ENCODE data around the gene RERE. TPM values are rescaled to one million over a fixed set of nuclear protein-coding genes. Genes with fewer than 3 reads are reported as not detected.
A peak's percentile ranks its signal among the peaks of the same experiment; 100 is the strongest.

RERE gene
- total RNA-seq, 1 donor from 2014 or later = 252 TPM

DNA sequence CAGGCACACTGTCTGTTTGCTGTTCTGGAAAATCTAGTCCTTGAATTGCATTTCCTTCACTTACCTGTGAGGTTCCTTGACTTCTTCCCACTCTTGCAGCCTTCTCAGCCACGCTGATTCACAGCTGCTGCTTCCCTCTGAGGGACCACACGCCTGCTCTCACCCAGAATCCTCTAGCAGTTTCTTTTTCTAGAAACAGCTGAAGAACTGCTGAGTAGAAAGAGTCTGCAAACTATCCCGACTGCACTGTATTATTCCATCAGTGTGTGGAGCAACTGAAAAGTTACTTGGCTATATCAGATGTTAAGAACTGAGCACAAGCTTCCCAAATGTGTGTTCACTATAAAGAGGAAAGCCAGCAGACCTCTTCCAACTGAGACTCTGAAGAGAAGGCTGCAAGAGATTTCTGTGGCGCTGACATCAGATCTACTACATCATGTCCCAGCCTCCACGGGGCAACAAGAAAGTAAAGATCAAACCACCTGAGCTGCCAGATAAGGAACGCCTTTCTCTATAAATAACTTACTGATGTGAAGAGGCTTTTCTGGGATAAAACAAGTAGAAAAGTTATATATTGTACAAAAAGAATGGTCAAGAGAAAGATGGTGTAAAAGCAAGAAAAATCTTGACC lies 226.6 kb downstream of the RERE start:
- DNase-seq = no peak
- Mint-ChIP-seq H3K4me1 (ENCODE audit: low read depth, unreplicated experiment) (peaks cover 62% of the 10 kb centered on the region), H3K36me3 (ENCODE audit: unreplicated experiment) (peaks cover 8% of the 10 kb centered on the region), H3K4me3 (ENCODE audit: unreplicated experiment) (no peak overlapping the region), H3K27ac (ENCODE audit: unreplicated experiment) (no peak overlapping the region), H3K27me3 (ENCODE audit: unreplicated experiment) (peaks cover 17% of the 10 kb centered on the region), H3K9me3 (ENCODE audit: unreplicated experiment) (peaks cover 6% of the 10 kb centered on the region)
- TF ChIP-seq, protein P1, sequence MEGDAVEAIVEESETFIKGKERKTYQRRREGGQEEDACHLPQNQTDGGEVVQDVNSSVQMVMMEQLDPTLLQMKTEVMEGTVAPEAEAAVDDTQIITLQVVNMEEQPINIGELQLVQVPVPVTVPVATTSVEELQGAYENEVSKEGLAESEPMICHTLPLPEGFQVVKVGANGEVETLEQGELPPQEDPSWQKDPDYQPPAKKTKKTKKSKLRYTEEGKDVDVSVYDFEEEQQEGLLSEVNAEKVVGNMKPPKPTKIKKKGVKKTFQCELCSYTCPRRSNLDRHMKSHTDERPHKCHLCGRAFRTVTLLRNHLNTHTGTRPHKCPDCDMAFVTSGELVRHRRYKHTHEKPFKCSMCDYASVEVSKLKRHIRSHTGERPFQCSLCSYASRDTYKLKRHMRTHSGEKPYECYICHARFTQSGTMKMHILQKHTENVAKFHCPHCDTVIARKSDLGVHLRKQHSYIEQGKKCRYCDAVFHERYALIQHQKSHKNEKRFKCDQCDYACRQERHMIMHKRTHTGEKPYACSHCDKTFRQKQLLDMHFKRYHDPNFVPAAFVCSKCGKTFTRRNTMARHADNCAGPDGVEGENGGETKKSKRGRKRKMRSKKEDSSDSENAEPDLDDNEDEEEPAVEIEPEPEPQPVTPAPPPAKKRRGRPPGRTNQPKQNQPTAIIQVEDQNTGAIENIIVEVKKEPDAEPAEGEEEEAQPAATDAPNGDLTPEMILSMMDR (IDR thresholded peaks at IDR 0.05; ENCODE audit: partially characterized antibody, unreplicated experiment) = no peak

GRCh38 chr1:8589571-8589970 lies 227.9 kb downstream of the RERE start:
- TF ChIP-seq, protein P1 (IDR thresholded peaks at IDR 0.05; ENCODE audit: partially characterized antibody, unreplicated experiment) = no peak
- peak overlapping the region; percentile 44 for H3K27ac Mint-ChIP-seq (ENCODE audit: unreplicated experiment)
- peaks cover 63% of the 10 kb centered on the region for H3K4me1 Mint-ChIP-seq (ENCODE audit: low read depth, unreplicated experiment)
- DNase-seq = no peak
- no peak overlapping the region for H3K4me3 Mint-ChIP-seq (ENCODE audit: unreplicated experiment)
- peaks cover 17% of the 10 kb centered on the region for H3K27me3 Mint-ChIP-seq (ENCODE audit: unreplicated experiment)
- peaks cover 6% of the 10 kb centered on the region for H3K9me3 Mint-ChIP-seq (ENCODE audit: unreplicated experiment)
- peaks cover 8% of the 10 kb centered on the region for H3K36me3 Mint-ChIP-seq (ENCODE audit: unreplicated experiment)

DNA sequence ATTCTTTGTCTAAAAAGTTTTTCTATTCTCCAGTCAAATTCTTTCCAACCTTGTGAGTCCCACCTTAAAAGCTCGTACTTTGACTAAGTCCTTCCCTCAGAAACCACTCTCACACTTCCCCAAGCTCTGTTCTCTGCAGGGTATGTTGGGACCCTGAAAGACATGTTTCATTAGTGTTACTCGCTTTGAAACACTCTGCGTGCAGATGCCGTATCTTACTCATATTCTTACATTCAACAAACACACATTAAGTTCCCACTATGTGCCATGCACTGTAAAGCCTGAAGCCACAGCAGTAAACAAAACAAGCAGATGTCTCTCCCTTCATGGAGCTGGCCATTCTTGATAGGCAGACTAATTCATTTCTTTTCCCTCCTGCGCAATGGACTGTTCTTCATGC lies 229.7 kb downstream of the RERE start:
- Mint-ChIP-seq H3K36me3 (ENCODE audit: unreplicated experiment) (no peaks in the 10 kb centered on the region), H3K4me3 (ENCODE audit: unreplicated experiment) (no peak overlapping the region), H3K27me3 (ENCODE audit: unreplicated experiment) (peaks cover 15% of the 10 kb centered on the region), H3K9me3 (ENCODE audit: unreplicated experiment) (peaks cover 3% of the 10 kb centered on the region), H3K27ac (ENCODE audit: unreplicated experiment) (no peak overlapping the region), H3K4me1 (ENCODE audit: low read depth, unreplicated experiment) (peaks cover 64% of the 10 kb centered on the region)
- TF ChIP-seq, protein P1 (IDR thresholded peaks at IDR 0.05; ENCODE audit: partially characterized antibody, unreplicated experiment) = no peak
- no peak for DNase-seq

DNA sequence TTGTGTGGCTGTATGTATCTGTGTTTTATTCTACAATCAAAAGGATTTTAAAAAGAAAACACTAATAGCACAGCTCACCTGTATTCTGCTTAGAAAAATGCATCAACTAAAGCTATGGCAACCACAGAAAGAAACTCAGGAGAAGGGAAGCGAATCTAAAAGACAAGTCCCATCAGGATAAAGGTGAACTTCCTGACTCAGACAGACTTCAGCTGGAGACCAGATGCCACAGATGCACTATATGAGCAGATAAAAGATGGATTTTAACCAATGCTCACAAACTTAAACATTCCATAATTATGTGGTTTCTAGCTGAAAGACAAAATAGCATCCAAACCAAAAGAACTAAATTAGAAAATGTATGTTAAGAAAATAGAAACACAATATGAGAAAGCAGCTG lies 231.0 kb downstream of the RERE start:
- H3K27me3 Mint-ChIP-seq (ENCODE audit: unreplicated experiment) = peaks cover 6% of the 10 kb centered on the region
- peaks cover 57% of the 10 kb centered on the region for H3K4me1 Mint-ChIP-seq (ENCODE audit: low read depth, unreplicated experiment)
- DNase-seq = no peak
- H3K36me3 Mint-ChIP-seq (ENCODE audit: unreplicated experiment) = no peaks in the 10 kb centered on the region
- TF ChIP-seq, protein P1 (IDR thresholded peaks at IDR 0.05; ENCODE audit: partially characterized antibody, unreplicated experiment) = no peak
- H3K9me3 Mint-ChIP-seq (ENCODE audit: unreplicated experiment) = peaks cover 3% of the 10 kb centered on the region
- peak overlapping the region; percentile 28 for H3K27ac Mint-ChIP-seq (ENCODE audit: unreplicated experiment)
- H3K4me3 Mint-ChIP-seq (ENCODE audit: unreplicated experiment) = no peak overlapping the region

GRCh38 chr1:8584316-8584715 lies 233.1 kb downstream of the RERE start:
- TF ChIP-seq, protein P1 (IDR thresholded peaks at IDR 0.05; ENCODE audit: partially characterized antibody, unreplicated experiment) = no peak
- H3K27me3 Mint-ChIP-seq (ENCODE audit: unreplicated experiment) = peaks cover 6% of the 10 kb centered on the region
- peaks cover 48% of the 10 kb centered on the region for H3K4me1 Mint-ChIP-seq (ENCODE audit: low read depth, unreplicated experiment)
- H3K4me3 Mint-ChIP-seq (ENCODE audit: unreplicated experiment) = no peak overlapping the region
- H3K9me3 Mint-ChIP-seq (ENCODE audit: unreplicated experiment) = peaks cover 3% of the 10 kb centered on the region
- no peak for DNase-seq
- peak overlapping the region; percentile 60 for H3K27ac Mint-ChIP-seq (ENCODE audit: unreplicated experiment)
- no peaks in the 10 kb centered on the region for H3K36me3 Mint-ChIP-seq (ENCODE audit: unreplicated experiment)

All from glutamatergic neuron (in vitro differentiated cells).